H1 (cell line): Measurements from ENCODE around the gene ALK.

Experiments
- BACH1 ChIP-seq: IDR thresholded peaks from 2 replicates; pipeline ENCODE4 v1.6.1; 2012; ENCODE audit warnings: low read length, improper control_type of control experiment
- BRCA1 ChIP-seq: IDR thresholded peaks from 2 replicates; pipeline ENCODE4 v1.6.1; 2012; ENCODE audit warnings: low read depth, low read length, improper control_type of control experiment
- CREB1 ChIP-seq: IDR thresholded peaks from 2 replicates; pipeline ENCODE4 v1.6.1; 2012; ENCODE audit warnings: inconsistent platforms
- CTCF ChIP-seq, 3 experiments: IDR thresholded peaks; 1 replicate in 2 of 3; 2 replicates in 1 of 3; pipeline versions ENCODE4 v1.5.1 to v1.6.1; 2011; ENCODE audit warnings: low read length in 3 of 3, mild to moderate bottlenecking in 3 of 3, inconsistent platforms in 2 of 3, low read depth in 1 of 3, moderate library complexity in 1 of 3; ENCODE audit not compliant: insufficient read depth in 1 of 3; ENCODE audit errors: control extremely low read depth in 1 of 3
- EZH2 ChIP-seq: fragments of 200-600 bp; sonication (generic); IDR thresholded peaks from 2 replicates; pipeline ENCODE4 v1.7.1; 2012; ENCODE audit warnings: low read depth, mild to moderate bottlenecking, moderate library complexity, low read length, inconsistent platforms; ENCODE audit not compliant: severe bottlenecking
- JUN ChIP-seq: IDR thresholded peaks from 2 replicates; pipeline ENCODE4 v1.6.1; 2011; ENCODE audit warnings: low read depth, mild to moderate bottlenecking, improper control_type of control experiment, low read length
- JUND ChIP-seq: IDR thresholded peaks from 2 replicates; pipeline ENCODE4 v1.6.1; 2011; ENCODE audit warnings: mild to moderate bottlenecking, improper control_type of control experiment, low read length
- KDM1A ChIP-seq: fragments of 200-600, 300-600 bp; sonication (generic); IDR thresholded peaks from 2 replicates; pipeline ENCODE4 v1.7.1; 2016; ENCODE audit warnings: mild to moderate bottlenecking, low read length, borderline replicate concordance
- MAFK ChIP-seq: IDR thresholded peaks from 2 replicates; pipeline ENCODE4 v1.6.1; 2012; ENCODE audit warnings: low read depth, mild to moderate bottlenecking, improper control_type of control experiment, low read length
- MAX ChIP-seq: IDR thresholded peaks from 2 replicates; pipeline ENCODE4 v1.6.1; 2012; ENCODE audit warnings: inconsistent platforms
- POLR2A ChIP-seq, 2 experiments: IDR thresholded peaks; 1 replicate in 1 of 2; 2 replicates in 1 of 2; pipeline ENCODE4 v1.6.1; 2011; ENCODE audit warnings: low read depth in 2 of 2, low read length in 2 of 2, mild to moderate bottlenecking in 2 of 2; ENCODE audit errors: control extremely low read depth in 1 of 2
- RNF2 ChIP-seq: fragments of 200-900, 300-1000 bp; sonication (generic); IDR thresholded peaks from 2 replicates; pipeline ENCODE4 v1.7.1; 2016; ENCODE audit warnings: borderline replicate concordance, low read depth, mild to moderate bottlenecking, antibody characterized with exemption, low read length; ENCODE audit not compliant: poor library complexity, severe bottlenecking; ENCODE audit errors: missing control alignments

GRCh38 chr2:29811378-29811777 is 110.0 kb downstream of the ALK start:
- TF ChIP-seq CTCF (IDR thresholded peaks at IDR 0.05; ENCODE audit: control extremely low read depth in 1 of 3, insufficient read depth in 1 of 3, low read depth in 1 of 3, low read length in 3 of 3) (no peak), EZH2 (no peak), JUND (no peak), BRCA1 (no peak), KDM1A (no peak), MAX (no peak), POLR2A (IDR thresholded peaks at IDR 0.05; ENCODE audit: control extremely low read depth in 1 of 2, low read depth in 2 of 2, low read length in 2 of 2) (no peak), CREB1 (no peak), BACH1 (no peak), RNF2 (no peak), JUN (no peak), MAFK (no peak)
